Urinary bladder (tissue), 4 donors: ENCODE measurements around the gene NCKIPSD. TPM values are rescaled to one million over a fixed set of nuclear protein-coding genes. Genes with fewer than 3 reads are reported as not detected.

Source experiments
- DNase-seq: peaks from one replicate; pipeline ENCODE4 v3.0.0-alpha.2; 2015; ENCODE audit errors: extremely low spot score
- H3K27ac ChIP-seq: one replicate; pipeline ENCODE4 v1.5.1; 2013; ENCODE audit warnings: low read depth, mild to moderate bottlenecking, moderate library complexity
- H3K36me3 ChIP-seq: one replicate; pipeline ENCODE4 v1.6.1; 2013; ENCODE audit warnings: mild to moderate bottlenecking, moderate library complexity; ENCODE audit not compliant: insufficient read depth
- H3K4me1 ChIP-seq: one replicate; pipeline ENCODE4 v1.6.1; 2013; ENCODE audit warnings: mild to moderate bottlenecking, moderate library complexity; ENCODE audit not compliant: insufficient read depth
- H3K4me3 ChIP-seq: one replicate; pipeline ENCODE4 v1.5.1; 2013; ENCODE audit warnings: low read depth, low read length
- WGBS: extraction: QIAGEN DNeasy Blood & Tissue Kit; methylation state at CpG from one replicate; pipeline ENCODE4 v1.1.7; 2013; 5-methylcytosine and 5-hydroxymethylcytosine counted together
- polyA plus RNA-seq: library from polyadenylated mRNA; stranded (reverse); fragments of 200-250 nt; gene quantifications from one replicate; pipeline ENCODE4 v1.2.3, GENCODE V29; 2013
- total RNA-seq: library from RNA; depleted of rRNA; stranded (reverse); fragments of >200 nt; gene quantifications from one replicate; pipeline ENCODE4 v1.2.3, GENCODE V29; 2014
- donor health status: healthy with polysubstance abuse.
- donor health status: healthy.

The NCKIPSD gene
- total and polyA plus RNA-seq, 2 donors, result 8.6 to 18.1 TPM

GRCh38 chr3:48656841-48657281 lies 28.9 kb downstream of the NCKIPSD start:
- Histone ChIP-seq H3K27ac (no peak overlapping the region), H3K4me3 (peak overlapping the region; percentile 52), H3K36me3 (no peaks in the 10 kb centered on the region), H3K4me1 (peaks cover 4% of the 10 kb centered on the region)
- WGBS, result 55% methylated on average over 45 of the region's 45 CpGs
- no peak for DNase-seq

GRCh38 chr3:48656061-48656840 lies 29.5 kb downstream of the NCKIPSD start:
- Histone ChIP-seq H3K27ac (no peak overlapping the region), H3K4me1 (peaks cover under 1% of the 10 kb centered on the region), H3K36me3 (no peaks in the 10 kb centered on the region), H3K4me3 (peak overlapping the region; percentile 52)
- WGBS, result 2% methylated on average over 94 of the region's 94 CpGs
- no peak for DNase-seq

GRCh38 chr3:48655606-48656005 lies 30.1 kb downstream of the NCKIPSD start:
- H3K27ac ChIP-seq, result no peak overlapping the region

GRCh38 chr3:48655063-48655462 lies 30.7 kb downstream of the NCKIPSD start:
- no peak overlapping the region for H3K27ac ChIP-seq
- no peaks in the 10 kb centered on the region for H3K36me3 ChIP-seq
- 92% methylated on average over 12 of the region's 12 CpGs for WGBS
- no peak for DNase-seq
- H3K4me1 ChIP-seq, result no peaks in the 10 kb centered on the region
- H3K4me3 ChIP-seq, result no peak overlapping the region

More at GRCh38 chr3:48655606-48656005, 30.1 kb downstream of the NCKIPSD start:
- Histone ChIP-seq H3K4me1 (no peaks in the 10 kb centered on the region), H3K4me3 (peak overlapping the region; percentile 52), H3K36me3 (no peaks in the 10 kb centered on the region)
- WGBS, result 13% methylated on average over 30 of the region's 30 CpGs
- DNase-seq, result no peak

- H3K4me1 ChIP-seq, result no peaks in the 10 kb centered on the region
- no peak for DNase-seq
- no peak overlapping the region for H3K27ac ChIP-seq
- WGBS, result 95% methylated on average over 15 of the region's 15 CpGs
- no peaks in the 10 kb centered on the region for H3K36me3 ChIP-seq
- no peak overlapping the region for H3K4me3 ChIP-seq
Observed at GRCh38 chr3:48652923-48653715, 32.6 kb downstream of the NCKIPSD start.

- Histone ChIP-seq H3K4me3 (no peak overlapping the region), H3K36me3 (no peaks in the 10 kb centered on the region), H3K27ac (no peak overlapping the region), H3K4me1 (no peaks in the 10 kb centered on the region)
- no peak for DNase-seq
- WGBS, result 81% methylated on average over 11 of the region's 11 CpGs
Observed at GRCh38 chr3:48651771-48652170, 33.9 kb downstream of the NCKIPSD start.

- no peak overlapping the region for H3K27ac ChIP-seq
- H3K4me3 ChIP-seq, result no peak overlapping the region
- no peak for DNase-seq
- WGBS, result 87% methylated on average over 12 of the region's 12 CpGs
- H3K36me3 ChIP-seq, result no peaks in the 10 kb centered on the region
- H3K4me1 ChIP-seq, result no peaks in the 10 kb centered on the region
Observed at GRCh38 chr3:48650723-48651122, 35.0 kb downstream of the NCKIPSD start.

- Histone ChIP-seq H3K4me3 (no peak overlapping the region), H3K36me3 (no peaks in the 10 kb centered on the region), H3K27ac (no peak overlapping the region), H3K4me1 (no peaks in the 10 kb centered on the region)
- no peak for DNase-seq
- 88% methylated on average over 15 of the region's 15 CpGs for WGBS
Observed at GRCh38 chr3:48648188-48648850, 37.4 kb downstream of the NCKIPSD start.

GRCh38 chr3:48647714-48648113 lies 38.0 kb downstream of the NCKIPSD start:
- 88% methylated on average over 9 of the region's 9 CpGs for WGBS
- H3K36me3 ChIP-seq, result no peaks in the 10 kb centered on the region
- H3K27ac ChIP-seq, result no peak overlapping the region
- no peaks in the 10 kb centered on the region for H3K4me1 ChIP-seq
- no peak for DNase-seq
- no peak overlapping the region for H3K4me3 ChIP-seq

- 89% methylated on average over 22 of the region's 22 CpGs for WGBS
- H3K4me3 ChIP-seq, result no peak overlapping the region
- no peaks in the 10 kb centered on the region for H3K36me3 ChIP-seq
- no peak overlapping the region for H3K27ac ChIP-seq
- no peak for DNase-seq
- H3K4me1 ChIP-seq, result no peaks in the 10 kb centered on the region
Observed at GRCh38 chr3:48644898-48645760, 40.6 kb downstream of the NCKIPSD start.

- H3K4me1 ChIP-seq, result no peaks in the 10 kb centered on the region
- no peak overlapping the region for H3K4me3 ChIP-seq
- no peaks in the 10 kb centered on the region for H3K36me3 ChIP-seq
- no peak overlapping the region for H3K27ac ChIP-seq
- DNase-seq, result no peak
- 91% methylated on average over 12 of the region's 12 CpGs for WGBS
Observed at GRCh38 chr3:48642605-48643004, 43.1 kb downstream of the NCKIPSD start.

- H3K4me3 ChIP-seq, result no peak overlapping the region
- no peaks in the 10 kb centered on the region for H3K4me1 ChIP-seq
- H3K36me3 ChIP-seq, result no peaks in the 10 kb centered on the region
- H3K27ac ChIP-seq, result no peak overlapping the region
- 92% methylated on average over 3 of the region's 3 CpGs for WGBS
- DNase-seq, result no peak
Observed at GRCh38 chr3:48641396-48641795, 44.3 kb downstream of the NCKIPSD start.
